B cell (primary cell): ENCODE data around the gene CCDC183. TPM values are rescaled to one million over a fixed set of nuclear protein-coding genes. Genes with fewer than 3 reads are reported as not detected.

Source experiments
- ATAC-seq: fragments of 200-7000 bp; cut with Tn5 transposase; one replicate; pipeline ENCODE4 v1.10.0; 2021; ENCODE audit warnings: low read depth, mild to moderate bottlenecking, moderate number of reproducible peaks, moderate library complexity
- CTCF ChIA-PET: fragments of 350-600 bp; sonication (Branson Sonifier 250); formaldehyde crosslinking; loops from one replicate; lab custom pipeline; 2021; ENCODE audit warnings: antibody characterized with exemption, inconsistent platforms; lab: Charles Lee
- POLR2A ChIA-PET: fragments of 350-600 bp; sonication (Branson Sonifier 250); formaldehyde crosslinking; loops from one replicate; lab custom pipeline; 2021; ENCODE audit warnings: antibody characterized with exemption; lab: Charles Lee
- DNase-seq: peaks from one replicate; pipeline ENCODE4 v3.0.0; 2013
- H2AFZ ChIP-seq: 2 replicates; pipeline ENCODE4 v1.6.1; 2012; ENCODE audit warnings: mild to moderate bottlenecking, low read depth, low read length; ENCODE audit not compliant: insufficient read depth, poor library complexity, severe bottlenecking
- H3K27ac ChIP-seq, 2 donors: 1 replicate in 1 of 2; 2 replicates in 1 of 2; pipeline ENCODE4 v1.5.1; 2012 to 2013; ENCODE audit warnings: low read length in 2 of 2, mild to moderate bottlenecking in 2 of 2, moderate library complexity in 1 of 2
- H3K27me3 ChIP-seq, 4 experiments: fragments of 200-600 bp in 1 of 4; sonication (generic) in 1 of 4; replicated peaks in 1 of 4; 1 replicate in 2 of 4; 2 replicates in 2 of 4; pipeline versions ENCODE4 v1.6.1 to v1.7.0; 2013 to 2016; ENCODE audit warnings: low read length in 3 of 4, mild to moderate bottlenecking in 2 of 4, mixed read lengths in 1 of 4, moderate library complexity in 1 of 4; ENCODE audit not compliant: insufficient read depth in 4 of 4, control insufficient read depth in 3 of 4; ENCODE audit errors: control extremely low read depth in 1 of 4
- H3K36me3 ChIP-seq, 2 experiments: replicated peaks in 1 of 2; 1 replicate in 1 of 2; 2 replicates in 1 of 2; pipeline versions ENCODE4 v1.6.1 to v1.7.1; 2013; ENCODE audit warnings: low read length in 1 of 2; ENCODE audit not compliant: insufficient read depth in 2 of 2, control insufficient read depth in 1 of 2; ENCODE audit errors: control extremely low read depth in 1 of 2, extremely low read depth in 1 of 2
- H3K4me1 ChIP-seq, 2 donors: fragments of 200-600 bp in 1 of 2; sonication (generic) in 1 of 2; 1 replicate in 1 of 2; 2 replicates in 1 of 2; pipeline versions ENCODE4 v1.5.1 to v1.6.1; 2013 to 2017; ENCODE audit warnings: low read length in 2 of 2; ENCODE audit not compliant: control insufficient read depth in 2 of 2, insufficient read depth in 2 of 2
- H3K4me2 ChIP-seq: replicated peaks from 2 replicates; pipeline ENCODE3; 2012; ENCODE audit warnings: mild to moderate bottlenecking, low read depth, low read length; ENCODE audit not compliant: poor library complexity, severe bottlenecking
- H3K4me3 ChIP-seq, 5 experiments: fragments of 200-600 bp in 1 of 5; sonication (generic) in 1 of 5; 1 replicate in 3 of 5; 2 replicates in 2 of 5; pipeline versions ENCODE4 v1.5.1 to v1.7.0; 2011 to 2016; ENCODE audit warnings: low read length in 4 of 5, mild to moderate bottlenecking in 4 of 5, low read depth in 2 of 5, control low read depth in 1 of 5, moderate library complexity in 1 of 5; ENCODE audit not compliant: insufficient read depth in 1 of 5; ENCODE audit errors: control extremely low read depth in 1 of 5, extremely low read depth in 1 of 5
- H3K79me2 ChIP-seq: fragments of 200-600 bp; sonication (generic); one replicate; pipeline ENCODE4 v1.6.0; 2016; ENCODE audit warnings: low read length; ENCODE audit not compliant: control insufficient read depth, insufficient read depth
- H3K9ac ChIP-seq: fragments of 200-600 bp; sonication (generic); 2 replicates; pipeline ENCODE4 v1.6.1; 2017; ENCODE audit warnings: mild to moderate bottlenecking, low read length, moderate library complexity
- H3K9me3 ChIP-seq, 3 donors: one replicate each; pipeline versions ENCODE4 v1.6.1 to v1.7.1; 2013; ENCODE audit warnings: low read length in 2 of 3; ENCODE audit not compliant: control insufficient read depth in 2 of 3, insufficient read depth in 1 of 3; ENCODE audit errors: control extremely low read depth in 1 of 3
- H4K20me1 ChIP-seq: 2 replicates; pipeline ENCODE4 v1.6.0; 2012; ENCODE audit warnings: mild to moderate bottlenecking, low read length; ENCODE audit not compliant: insufficient read depth, control insufficient read depth, poor library complexity, severe bottlenecking
- H3K27ac Mint-ChIP-seq: one replicate; pipeline ENCODE4 v1.8.0; 2021; ENCODE audit warnings: mixed read lengths
- H3K27me3 Mint-ChIP-seq: one replicate; pipeline ENCODE4 v1.8.0; 2021; ENCODE audit warnings: mixed read lengths
- H3K4me1 Mint-ChIP-seq: one replicate; pipeline ENCODE4 v1.8.0; 2021; ENCODE audit warnings: mixed read lengths
- H3K4me3 Mint-ChIP-seq: one replicate; pipeline ENCODE4 v1.8.0; 2021; ENCODE audit warnings: mixed read lengths
- H3K9me3 Mint-ChIP-seq: one replicate; pipeline ENCODE4 v1.8.0; 2022; ENCODE audit warnings: mixed read lengths; ENCODE audit not compliant: insufficient read depth
- EZH2 ChIP-seq: IDR thresholded peaks from 2 replicates; pipeline ENCODE4 v1.6.1; 2012; ENCODE audit warnings: borderline replicate concordance, low read depth, mild to moderate bottlenecking, moderate library complexity, low read length; ENCODE audit not compliant: insufficient read depth, poor library complexity, severe bottlenecking
- WGBS: methylation state at CpG from one replicate; pipeline ENCODE4 v1.1.5; 2013; ENCODE audit warnings: missing lambda C conversion rate; ENCODE audit not compliant: insufficient coverage; 5-methylcytosine and 5-hydroxymethylcytosine counted together
- intact Hi-C: fragments of 100-400 bp; cut with micrococcal nuclease; formaldehyde crosslinking; loops from one replicate; pipeline ENCODE4 v1.10.0; 2022
- polyA plus RNA-seq: library from polyadenylated mRNA; depleted of rRNA; stranded (reverse); fragments of >200 nt; gene quantifications from 2 replicates; pipeline ENCODE4 v1.2.3, GENCODE V29; 2012
- total RNA-seq, 2 donors: library from RNA; stranded (reverse); fragments of 120-200 nt in 1 of 2; gene quantifications; 1 replicate in 1 of 2; 2 replicates in 1 of 2; pipeline versions ENCODE4 v1.2.3 to v1.2.4, GENCODE V29; 2013 to 2022
- TF ChIP-seq, protein P1 (sequence below): fragments of 200-600 bp; IDR thresholded peaks from one replicate; pipeline ENCODE4 v1.8.0; 2022; ENCODE audit warnings: antibody characterized with exemption, mild to moderate bottlenecking

Gene CCDC183
- total and polyA plus RNA-seq, 2 donors (not counting 1 experiment from before 2014, with no cell fraction given): 1.8 to 4.9 TPM

DNA sequence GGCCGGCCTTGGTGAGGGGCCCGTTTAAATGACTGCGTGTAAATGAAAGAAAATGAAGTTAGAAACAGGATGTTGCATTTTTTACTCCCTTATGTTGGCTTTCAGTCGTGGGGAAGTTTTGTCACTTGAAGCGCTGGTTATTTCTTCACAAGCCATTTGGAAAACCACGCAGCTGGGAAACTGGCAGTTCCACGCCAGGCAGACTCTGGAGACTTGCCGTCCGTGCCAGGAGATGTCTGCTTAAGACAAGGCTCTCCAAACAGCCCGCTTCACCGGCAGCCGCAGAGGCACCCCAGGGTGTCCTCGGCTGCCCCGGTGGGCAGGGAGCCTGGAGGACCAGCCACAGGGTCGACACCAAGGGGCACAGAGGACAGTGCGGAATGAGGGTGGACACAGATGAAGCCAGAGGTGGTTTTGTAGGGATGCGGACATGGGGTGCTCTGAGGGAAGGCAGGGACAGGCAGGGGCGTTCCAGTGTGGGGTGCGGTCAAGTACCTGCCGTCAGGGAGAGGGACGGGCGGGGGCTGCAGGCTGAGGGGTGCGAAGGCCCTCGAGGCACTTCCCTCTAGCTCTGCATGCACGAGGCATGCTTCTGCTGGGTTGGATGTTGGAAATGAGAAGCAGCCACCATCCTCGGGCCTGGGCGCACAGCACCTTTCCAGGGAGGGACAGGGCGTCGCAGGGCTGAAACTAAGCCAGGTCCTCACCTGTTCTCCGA is 35.0 kb downstream of the CCDC183 start:
- H3K4me1 ChIP-seq: no peaks in the 10 kb centered on the region
- H3K4me2 ChIP-seq: no peak overlapping the region
- H3K4me3 ChIP-seq: no peak overlapping the region
- H4K20me1 ChIP-seq: no peaks in the 10 kb centered on the region
- no peaks in the 10 kb centered on the region for H3K79me2 ChIP-seq
- Mint-ChIP-seq H3K4me3 (no peak overlapping the region), H3K27ac (no peak overlapping the region), H3K9me3 (no peaks in the 10 kb centered on the region), H3K27me3 (no peaks in the 10 kb centered on the region), H3K4me1 (no peaks in the 10 kb centered on the region)
- peaks cover 0 to 44% of the 10 kb centered on the region in 2 experiments for H3K36me3 ChIP-seq
- ChIA-PET POLR2A (no interaction called here), CTCF (no interaction called here)
- no peak overlapping the region for H3K9ac ChIP-seq
- intact Hi-C loops: no loop called here
- no peaks in the 10 kb centered on the region for H3K9me3 ChIP-seq
- H2AFZ ChIP-seq: no peak overlapping the region
- 97% methylated on average over 30 of the region's 30 CpGs for WGBS
- no peak for ATAC-seq
- no peak overlapping the region for H3K27ac ChIP-seq
- DNase-seq: no peak
- no peaks in the 10 kb centered on the region for H3K27me3 ChIP-seq
- TF ChIP-seq, protein P1, sequence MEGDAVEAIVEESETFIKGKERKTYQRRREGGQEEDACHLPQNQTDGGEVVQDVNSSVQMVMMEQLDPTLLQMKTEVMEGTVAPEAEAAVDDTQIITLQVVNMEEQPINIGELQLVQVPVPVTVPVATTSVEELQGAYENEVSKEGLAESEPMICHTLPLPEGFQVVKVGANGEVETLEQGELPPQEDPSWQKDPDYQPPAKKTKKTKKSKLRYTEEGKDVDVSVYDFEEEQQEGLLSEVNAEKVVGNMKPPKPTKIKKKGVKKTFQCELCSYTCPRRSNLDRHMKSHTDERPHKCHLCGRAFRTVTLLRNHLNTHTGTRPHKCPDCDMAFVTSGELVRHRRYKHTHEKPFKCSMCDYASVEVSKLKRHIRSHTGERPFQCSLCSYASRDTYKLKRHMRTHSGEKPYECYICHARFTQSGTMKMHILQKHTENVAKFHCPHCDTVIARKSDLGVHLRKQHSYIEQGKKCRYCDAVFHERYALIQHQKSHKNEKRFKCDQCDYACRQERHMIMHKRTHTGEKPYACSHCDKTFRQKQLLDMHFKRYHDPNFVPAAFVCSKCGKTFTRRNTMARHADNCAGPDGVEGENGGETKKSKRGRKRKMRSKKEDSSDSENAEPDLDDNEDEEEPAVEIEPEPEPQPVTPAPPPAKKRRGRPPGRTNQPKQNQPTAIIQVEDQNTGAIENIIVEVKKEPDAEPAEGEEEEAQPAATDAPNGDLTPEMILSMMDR: no peak

DNA sequence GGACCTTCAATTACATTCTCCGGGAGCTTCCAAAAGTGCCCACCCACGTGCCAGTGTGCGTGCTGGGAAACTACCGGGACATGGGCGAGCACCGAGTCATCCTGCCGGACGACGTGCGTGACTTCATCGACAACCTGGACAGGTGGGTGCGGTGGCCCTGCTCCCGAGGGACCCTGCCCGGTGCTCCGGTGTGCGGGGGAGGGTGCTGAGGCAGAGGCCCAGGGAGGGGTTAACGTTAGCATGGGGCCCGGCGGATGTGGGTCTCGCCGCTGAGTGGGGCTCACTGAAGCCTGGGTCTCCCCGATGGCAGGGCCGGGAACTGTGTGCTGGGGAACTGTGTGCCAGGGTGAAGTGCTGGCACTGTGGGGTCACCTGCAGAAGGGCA is 35.6 kb downstream of the CCDC183 start:
- Mint-ChIP-seq H3K27ac (no peak overlapping the region), H3K27me3 (no peaks in the 10 kb centered on the region), H3K4me1 (no peaks in the 10 kb centered on the region), H3K9me3 (no peaks in the 10 kb centered on the region), H3K4me3 (no peak overlapping the region)
- WGBS: 90% methylated on average over 23 of the region's 23 CpGs
- ChIA-PET POLR2A (interaction anchor here (0.6 kb wide), 1 partner anchor 9 kb away, joined by 3 read pairs; no protein-coding TSS in a partner anchor), CTCF (interaction anchor here (0.8 kb wide), 1 partner anchor 16 kb away, joined by 3 read pairs; no protein-coding TSS in a partner anchor)
- Histone ChIP-seq H3K4me2 (no peak overlapping the region), H3K27me3 (no peaks in the 10 kb centered on the region), H4K20me1 (no peaks in the 10 kb centered on the region), H3K9me3 (no peaks in the 10 kb centered on the region), H3K4me3 (no peak overlapping the region), H2AFZ (no peak overlapping the region), H3K4me1 (no peaks in the 10 kb centered on the region), H3K79me2 (no peaks in the 10 kb centered on the region), H3K36me3 (peaks cover 0 to 43% of the 10 kb centered on the region in 2 experiments), H3K9ac (no peak overlapping the region), H3K27ac (no peak overlapping the region)
- intact Hi-C loops: no loop called here
- no peak for DNase-seq
- no peak for TF ChIP-seq EZH2
- TF ChIP-seq, protein P1: no peak
- ATAC-seq: no peak
